ENCODE data around the gene IL12RB1.
"Not testable (repeated sequence)": the region's sequence is repeated elsewhere in the genome, so short reads cannot be mapped to it uniquely, and the experiment has no call there.

GRCh38 chr19:18032102-18032501, 54.6 kb downstream of the IL12RB1 start:
- not testable (repeated sequence) for TF ChIP-seq CTCF (IDR thresholded peaks at IDR 0.05 in 8 of 11, conservative IDR thresholded peaks at IDR 0.05 in 3 of 11); POLR2A (IDR thresholded peaks at IDR 0.05)
